ENCODE measurements around the gene ADGRG1.

DNA sequence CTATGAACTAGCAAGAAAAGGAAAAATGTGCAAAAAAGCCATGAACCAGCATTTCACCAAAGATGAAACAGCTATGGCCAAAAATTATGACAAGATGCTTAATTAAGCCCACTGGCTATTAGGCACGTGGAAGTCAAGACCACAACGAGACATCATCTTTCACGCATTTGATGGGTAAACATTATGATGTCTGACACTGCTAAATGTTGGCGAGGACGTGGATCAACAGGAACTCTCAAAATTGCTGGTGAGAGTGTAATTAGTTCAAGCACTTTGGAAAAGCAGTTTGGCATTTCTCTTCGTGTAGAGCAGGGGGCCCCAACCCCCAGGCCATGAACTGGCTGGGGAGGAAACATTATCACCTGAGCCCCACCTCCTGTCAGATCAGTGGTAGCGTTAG lies 39.6 kb upstream of the ADGRG1 start:
- TF ChIP-seq, protein P1, sequence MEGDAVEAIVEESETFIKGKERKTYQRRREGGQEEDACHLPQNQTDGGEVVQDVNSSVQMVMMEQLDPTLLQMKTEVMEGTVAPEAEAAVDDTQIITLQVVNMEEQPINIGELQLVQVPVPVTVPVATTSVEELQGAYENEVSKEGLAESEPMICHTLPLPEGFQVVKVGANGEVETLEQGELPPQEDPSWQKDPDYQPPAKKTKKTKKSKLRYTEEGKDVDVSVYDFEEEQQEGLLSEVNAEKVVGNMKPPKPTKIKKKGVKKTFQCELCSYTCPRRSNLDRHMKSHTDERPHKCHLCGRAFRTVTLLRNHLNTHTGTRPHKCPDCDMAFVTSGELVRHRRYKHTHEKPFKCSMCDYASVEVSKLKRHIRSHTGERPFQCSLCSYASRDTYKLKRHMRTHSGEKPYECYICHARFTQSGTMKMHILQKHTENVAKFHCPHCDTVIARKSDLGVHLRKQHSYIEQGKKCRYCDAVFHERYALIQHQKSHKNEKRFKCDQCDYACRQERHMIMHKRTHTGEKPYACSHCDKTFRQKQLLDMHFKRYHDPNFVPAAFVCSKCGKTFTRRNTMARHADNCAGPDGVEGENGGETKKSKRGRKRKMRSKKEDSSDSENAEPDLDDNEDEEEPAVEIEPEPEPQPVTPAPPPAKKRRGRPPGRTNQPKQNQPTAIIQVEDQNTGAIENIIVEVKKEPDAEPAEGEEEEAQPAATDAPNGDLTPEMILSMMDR (IDR thresholded peaks at IDR 0.05): no peak
- no peak for TF ChIP-seq FOSL2 (IDR thresholded peaks at IDR 0.05; ENCODE audit: borderline replicate concordance, low read depth)
- TF ChIP-seq, protein P2, sequence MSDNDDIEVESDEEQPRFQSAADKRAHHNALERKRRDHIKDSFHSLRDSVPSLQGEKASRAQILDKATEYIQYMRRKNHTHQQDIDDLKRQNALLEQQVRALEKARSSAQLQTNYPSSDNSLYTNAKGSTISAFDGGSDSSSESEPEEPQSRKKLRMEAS (IDR thresholded peaks at IDR 0.05; ENCODE audit: low read depth): no peak
- TF ChIP-seq RFX5 (IDR thresholded peaks at IDR 0.05; ENCODE audit: low read length): no peak
- TF ChIP-seq CHD2 (IDR thresholded peaks at IDR 0.05; ENCODE audit: low read length, partially characterized antibody): no peak
- TF ChIP-seq GATA2 (CRISPR knock-in tag; IDR thresholded peaks at IDR 0.05): no peak
- TF ChIP-seq POLR2AphosphoS5 (IDR thresholded peaks at IDR 0.05; ENCODE audit: low read depth, low read length): no peak
- TF ChIP-seq, protein P3, sequence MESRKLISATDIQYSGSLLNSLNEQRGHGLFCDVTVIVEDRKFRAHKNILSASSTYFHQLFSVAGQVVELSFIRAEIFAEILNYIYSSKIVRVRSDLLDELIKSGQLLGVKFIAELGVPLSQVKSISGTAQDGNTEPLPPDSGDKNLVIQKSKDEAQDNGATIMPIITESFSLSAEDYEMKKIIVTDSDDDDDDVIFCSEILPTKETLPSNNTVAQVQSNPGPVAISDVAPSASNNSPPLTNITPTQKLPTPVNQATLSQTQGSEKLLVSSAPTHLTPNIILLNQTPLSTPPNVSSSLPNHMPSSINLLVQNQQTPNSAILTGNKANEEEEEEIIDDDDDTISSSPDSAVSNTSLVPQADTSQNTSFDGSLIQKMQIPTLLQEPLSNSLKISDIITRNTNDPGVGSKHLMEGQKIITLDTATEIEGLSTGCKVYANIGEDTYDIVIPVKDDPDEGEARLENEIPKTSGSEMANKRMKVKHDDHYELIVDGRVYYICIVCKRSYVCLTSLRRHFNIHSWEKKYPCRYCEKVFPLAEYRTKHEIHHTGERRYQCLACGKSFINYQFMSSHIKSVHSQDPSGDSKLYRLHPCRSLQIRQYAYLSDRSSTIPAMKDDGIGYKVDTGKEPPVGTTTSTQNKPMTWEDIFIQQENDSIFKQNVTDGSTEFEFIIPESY (IDR thresholded peaks at IDR 0.05; ENCODE audit: borderline replicate concordance, low read depth): no peak
- TF ChIP-seq EP300 (IDR thresholded peaks at IDR 0.05; ENCODE audit: borderline replicate concordance in 1 of 2, low read depth in 1 of 2, low read length in 1 of 2): no peak
- TF ChIP-seq, protein P4, sequence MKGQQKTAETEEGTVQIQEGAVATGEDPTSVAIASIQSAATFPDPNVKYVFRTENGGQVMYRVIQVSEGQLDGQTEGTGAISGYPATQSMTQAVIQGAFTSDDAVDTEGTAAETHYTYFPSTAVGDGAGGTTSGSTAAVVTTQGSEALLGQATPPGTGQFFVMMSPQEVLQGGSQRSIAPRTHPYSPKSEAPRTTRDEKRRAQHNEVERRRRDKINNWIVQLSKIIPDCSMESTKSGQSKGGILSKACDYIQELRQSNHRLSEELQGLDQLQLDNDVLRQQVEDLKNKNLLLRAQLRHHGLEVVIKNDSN (IDR thresholded peaks at IDR 0.05; ENCODE audit: borderline replicate concordance, low read depth): no peak
